HCT116 (cell line): ENCODE data around the gene MOB3B. TPM values are rescaled to one million over a fixed set of nuclear protein-coding genes. Genes with fewer than 3 reads are reported as not detected.

Experiments used
- ATAC-seq: fragments of 200-7000 bp; cut with Tn5 transposase; 2 replicates; pipeline ENCODE4 v1.9.1; 2020; ENCODE audit warnings: mild to moderate bottlenecking, moderate library complexity
- BruUV-seq: library from RNA; stranded (reverse); fragments of 400-500 nt; replicated peaks from 2 replicates; lab custom pipeline; 2021; lab: Mats Ljungman, UMichigan
- CTCF ChIA-PET: fragments of 300-600 bp; sonication (Branson Sonifier 250); formaldehyde crosslinking; loops from one replicate; lab custom pipeline; 2021; ENCODE audit warnings: antibody characterized with exemption; lab: Charles Lee
- POLR2A ChIA-PET: fragments of 300-600, 350-600 bp; sonication (Branson Sonifier 250); formaldehyde crosslinking; loops from one replicate; lab custom pipeline; 2021; ENCODE audit warnings: antibody characterized with exemption; lab: Charles Lee
- RAD21 ChIA-PET, 2 experiments: fragments of 300-600 bp; sonication (Branson Sonifier 250); formaldehyde crosslinking; loops; one replicate each; lab custom pipeline; 2023; ENCODE audit warnings: low total read pairs in 2 of 2; ENCODE audit not compliant: uncharacterized antibody in 2 of 2, unreplicated experiment in 2 of 2, low non-redundant PET in 1 of 2; lab: Charles Lee
- DNase-seq: peaks from one replicate; pipeline ENCODE4 v3.0.0-alpha.2; 2010; ENCODE audit warnings: low read depth, low spot score
- H2AFZ ChIP-seq: fragments of 200-600 bp; shearing (Covaris generic), sonication (generic); 2 replicates; pipeline ENCODE4 v1.6.1; 2017; ENCODE audit warnings: low read depth, mixed run types, mixed read lengths, antibody characterized with exemption, low read length; ENCODE audit not compliant: poor library complexity, severe bottlenecking
- H3K27ac ChIP-seq: 2 replicates; pipeline ENCODE4 v1.5.1; 2012; ENCODE audit warnings: low read depth, low read length
- H3K27me3 ChIP-seq: fragments of 200-600 bp; sonication (generic); 2 replicates; pipeline ENCODE4 v1.6.1; 2016; ENCODE audit warnings: mixed run types, low read length, mixed read lengths; ENCODE audit not compliant: insufficient read depth
- H3K36me3 ChIP-seq, 2 experiments: fragments of 200-500 bp in 1 of 2; fragments of 200-600 bp in 1 of 2; sonication (Bioruptor generic) in 1 of 2; sonication (generic) in 1 of 2; 2 replicates each; pipeline versions ENCODE4 v1.5.1 to v1.6.1; 2014 to 2016; ENCODE audit warnings: low read length in 2 of 2, inconsistent platforms in 1 of 2, mixed read lengths in 1 of 2, mixed run types in 1 of 2; ENCODE audit not compliant: insufficient read depth in 2 of 2, control insufficient read depth in 1 of 2
- H3K4me1 ChIP-seq, 2 experiments: fragments of 200-600 bp in 1 of 2; sonication (generic) in 1 of 2; 2 replicates each; pipeline versions ENCODE4 v1.5.1 to v1.6.1; 2012 to 2017; ENCODE audit warnings: low read length in 2 of 2, inconsistent platforms in 1 of 2, mild to moderate bottlenecking in 1 of 2, mixed read lengths in 1 of 2, mixed run types in 1 of 2, moderate library complexity in 1 of 2; ENCODE audit not compliant: insufficient read depth in 2 of 2, control insufficient read depth in 1 of 2
- H3K4me2 ChIP-seq: fragments of 200-600 bp; sonication (generic); 2 replicates; pipeline ENCODE4 v1.6.1; 2017; ENCODE audit warnings: mixed run types, low read length, mixed read lengths
- H3K4me3 ChIP-seq, 2 experiments: fragments of 200-600 bp in 1 of 2; sonication (generic) in 1 of 2; replicated peaks in 1 of 2; 2 replicates each; pipeline ENCODE4 v1.5.1; 2011 to 2016; ENCODE audit warnings: low read length in 2 of 2, control low read depth in 1 of 2, low read depth in 1 of 2, mild to moderate bottlenecking in 1 of 2, mixed read lengths in 1 of 2, mixed run types in 1 of 2
- H3K79me2 ChIP-seq: fragments of 200-600 bp; sonication (generic); 2 replicates; pipeline ENCODE4 v1.6.1; 2017; ENCODE audit warnings: mild to moderate bottlenecking, mixed run types, low read length, moderate library complexity, mixed read lengths; ENCODE audit not compliant: insufficient read depth
- H3K9ac ChIP-seq: fragments of 200-600 bp; sonication (generic); 2 replicates; pipeline ENCODE4 v1.6.1; 2016; ENCODE audit warnings: low read length, mixed read lengths
- H3K9me2 ChIP-seq: fragments of 200-600 bp; sonication (generic), shearing (Covaris generic); 2 replicates; pipeline ENCODE4 v1.6.1; 2017; ENCODE audit warnings: mixed run types, mild to moderate bottlenecking, moderate library complexity; ENCODE audit not compliant: insufficient read depth
- H3K9me3 ChIP-seq, 2 experiments: fragments of 200-500 bp in 1 of 2; fragments of 200-600 bp in 1 of 2; sonication (Bioruptor generic) in 1 of 2; sonication (generic) in 1 of 2; 2 replicates each; pipeline ENCODE4 v1.6.1; 2014 to 2017; ENCODE audit warnings: low read length in 2 of 2, mixed read lengths in 2 of 2, inconsistent platforms in 1 of 2, low read depth in 1 of 2, mild to moderate bottlenecking in 1 of 2, mixed run types in 1 of 2, moderate library complexity in 1 of 2; ENCODE audit not compliant: control insufficient read depth in 1 of 2, insufficient read depth in 1 of 2
- H4K20me1 ChIP-seq: fragments of 200-600 bp; sonication (generic), shearing (Covaris generic); 2 replicates; pipeline ENCODE4 v1.6.1; 2017; ENCODE audit warnings: mixed run types, mild to moderate bottlenecking, moderate library complexity; ENCODE audit not compliant: insufficient read depth
- CEBPB ChIP-seq: IDR thresholded peaks from 2 replicates; pipeline ENCODE4 v1.6.1; 2012; ENCODE audit warnings: low read depth
- EZH2phosphoT487 ChIP-seq: fragments of 200-600 bp; IDR thresholded peaks from 2 replicates; pipeline ENCODE4 v1.6.1; 2018; ENCODE audit warnings: antibody characterized with exemption, borderline replicate concordance
- POLR2A ChIP-seq: IDR thresholded peaks from 2 replicates; pipeline ENCODE4 v1.7.0; 2011; ENCODE audit warnings: borderline replicate concordance; ENCODE audit not compliant: insufficient read depth, insufficient read length; ENCODE audit errors: extremely low read depth
- REST ChIP-seq: IDR thresholded peaks from 2 replicates; pipeline ENCODE4 v1.6.1; 2012; ENCODE audit warnings: low read depth
- SIN3A ChIP-seq: IDR thresholded peaks from 2 replicates; pipeline ENCODE4 v1.6.1; 2012; ENCODE audit warnings: low read depth
- SP1 ChIP-seq: IDR thresholded peaks from 2 replicates; pipeline ENCODE4 v1.6.1; 2012; ENCODE audit warnings: low read depth
- SRF ChIP-seq: IDR thresholded peaks from 2 replicates; pipeline ENCODE4 v1.6.1; 2012; ENCODE audit warnings: low read depth
- intact Hi-C: fragments of 100-400 bp; cut with micrococcal nuclease; formaldehyde crosslinking; loops from 2 replicates; pipeline ENCODE4 v1.10.0; 2022
- total RNA-seq: library from RNA; stranded (reverse); gene quantifications from one replicate; pipeline ENCODE4 v1.2.1, GENCODE V29; 2021; ENCODE audit not compliant: unreplicated experiment
- TF ChIP-seq, protein P1 (sequence below), 3 experiments: fragments of 200-600 bp in 1 of 3; sonication (generic) in 1 of 3; IDR thresholded peaks in 2 of 3; conservative IDR thresholded peaks in 1 of 3; 2 replicates each; pipeline ENCODE4 v1.5.1; 2012 to 2017; ENCODE audit warnings: low read depth in 2 of 3, low read length in 2 of 3, antibody characterized with exemption in 1 of 3, borderline replicate concordance in 1 of 3, control low read depth in 1 of 3, mild to moderate bottlenecking in 1 of 3, mixed read lengths in 1 of 3, mixed run types in 1 of 3, moderate library complexity in 1 of 3; ENCODE audit not compliant: insufficient read depth in 1 of 3
- TF ChIP-seq, protein P2 (sequence below): IDR thresholded peaks from 2 replicates; pipeline ENCODE4 v1.6.1; 2011; ENCODE audit warnings: mild to moderate bottlenecking, low read length, moderate library complexity; ENCODE audit not compliant: insufficient replicate concordance; ENCODE audit errors: extremely low read depth

The MOB3B gene
- total RNA-seq, 1 experiment from 2014 or later, result 1.2 TPM

GRCh38 chr9:27485158-27485557, 44.5 kb downstream of the MOB3B start:
- Histone ChIP-seq H3K9me2 (no peaks in the 10 kb centered on the region), H3K9ac (no peak overlapping the region), H3K27ac (no peak overlapping the region), H4K20me1 (no peaks in the 10 kb centered on the region), H3K36me3 (no peaks in the 10 kb centered on the region), H3K27me3 (no peaks in the 10 kb centered on the region), H3K79me2 (no peaks in the 10 kb centered on the region), H3K4me3 (no peak overlapping the region), H3K4me2 (no peak overlapping the region), H2AFZ (no peak overlapping the region), H3K9me3 (no peaks in the 10 kb centered on the region), H3K4me1 (no peaks in the 10 kb centered on the region)
- intact Hi-C loops, result no loop called here
- ChIA-PET RAD21 (no interaction called here), CTCF (no interaction called here), POLR2A (no interaction called here)
- no peak for DNase-seq
- ATAC-seq, result no peak
- TF ChIP-seq SP1 (no peak), CEBPB (no peak), EZH2phosphoT487 (no peak), SIN3A (no peak), REST (no peak), SRF (no peak), POLR2A (no peak)
- TF ChIP-seq, protein P1, sequence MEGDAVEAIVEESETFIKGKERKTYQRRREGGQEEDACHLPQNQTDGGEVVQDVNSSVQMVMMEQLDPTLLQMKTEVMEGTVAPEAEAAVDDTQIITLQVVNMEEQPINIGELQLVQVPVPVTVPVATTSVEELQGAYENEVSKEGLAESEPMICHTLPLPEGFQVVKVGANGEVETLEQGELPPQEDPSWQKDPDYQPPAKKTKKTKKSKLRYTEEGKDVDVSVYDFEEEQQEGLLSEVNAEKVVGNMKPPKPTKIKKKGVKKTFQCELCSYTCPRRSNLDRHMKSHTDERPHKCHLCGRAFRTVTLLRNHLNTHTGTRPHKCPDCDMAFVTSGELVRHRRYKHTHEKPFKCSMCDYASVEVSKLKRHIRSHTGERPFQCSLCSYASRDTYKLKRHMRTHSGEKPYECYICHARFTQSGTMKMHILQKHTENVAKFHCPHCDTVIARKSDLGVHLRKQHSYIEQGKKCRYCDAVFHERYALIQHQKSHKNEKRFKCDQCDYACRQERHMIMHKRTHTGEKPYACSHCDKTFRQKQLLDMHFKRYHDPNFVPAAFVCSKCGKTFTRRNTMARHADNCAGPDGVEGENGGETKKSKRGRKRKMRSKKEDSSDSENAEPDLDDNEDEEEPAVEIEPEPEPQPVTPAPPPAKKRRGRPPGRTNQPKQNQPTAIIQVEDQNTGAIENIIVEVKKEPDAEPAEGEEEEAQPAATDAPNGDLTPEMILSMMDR (IDR thresholded peaks at IDR 0.05 in 2 of 3, conservative IDR thresholded peaks at IDR 0.05 in 1 of 3; ENCODE audit: borderline replicate concordance in 1 of 3, insufficient read depth in 1 of 3, low read depth in 2 of 3, low read length in 2 of 3), result no peak
- TF ChIP-seq, protein P2, sequence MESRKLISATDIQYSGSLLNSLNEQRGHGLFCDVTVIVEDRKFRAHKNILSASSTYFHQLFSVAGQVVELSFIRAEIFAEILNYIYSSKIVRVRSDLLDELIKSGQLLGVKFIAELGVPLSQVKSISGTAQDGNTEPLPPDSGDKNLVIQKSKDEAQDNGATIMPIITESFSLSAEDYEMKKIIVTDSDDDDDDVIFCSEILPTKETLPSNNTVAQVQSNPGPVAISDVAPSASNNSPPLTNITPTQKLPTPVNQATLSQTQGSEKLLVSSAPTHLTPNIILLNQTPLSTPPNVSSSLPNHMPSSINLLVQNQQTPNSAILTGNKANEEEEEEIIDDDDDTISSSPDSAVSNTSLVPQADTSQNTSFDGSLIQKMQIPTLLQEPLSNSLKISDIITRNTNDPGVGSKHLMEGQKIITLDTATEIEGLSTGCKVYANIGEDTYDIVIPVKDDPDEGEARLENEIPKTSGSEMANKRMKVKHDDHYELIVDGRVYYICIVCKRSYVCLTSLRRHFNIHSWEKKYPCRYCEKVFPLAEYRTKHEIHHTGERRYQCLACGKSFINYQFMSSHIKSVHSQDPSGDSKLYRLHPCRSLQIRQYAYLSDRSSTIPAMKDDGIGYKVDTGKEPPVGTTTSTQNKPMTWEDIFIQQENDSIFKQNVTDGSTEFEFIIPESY, result no peak
- no TSS peak for BruUV-seq
